K562 (cell line): ENCODE results near the gene PDLIM7. TPM values are rescaled to one million over a fixed set of nuclear protein-coding genes. Genes with fewer than 3 reads are reported as not detected.
A peak's percentile ranks its signal among the peaks of the same experiment; 100 is the strongest.

Experiments used
- DPF2 ChIP-seq: fragments of 450-650 bp; IDR thresholded peaks from 2 replicates; pipeline ENCODE4 v1.6.1; 2016
- FOXJ2 ChIP-seq: fragments of 200-800 bp; sonication (Bioruptor generic); IDR thresholded peaks from 2 replicates; pipeline ENCODE4 v1.6.1; 2016; ENCODE audit warnings: missing genetic modification characterization, missing compliant biosample characterization
- HMG20B ChIP-seq: fragments of 250-450 bp; sonication (Bioruptor Pico); IDR thresholded peaks from 2 replicates; pipeline ENCODE4 v1.5.0; 2021; ENCODE audit warnings: mild to moderate bottlenecking
- MECOM ChIP-seq: fragments of 250-450 bp; sonication (Bioruptor Pico); IDR thresholded peaks from 2 replicates; pipeline ENCODE4 v1.8.0; 2022; ENCODE audit warnings: inconsistent platforms
- NFE2L1 ChIP-seq: fragments of 450-650 bp; IDR thresholded peaks from 2 replicates; pipeline ENCODE4 v1.6.1; 2016; ENCODE audit warnings: missing genetic modification characterization, low read depth, mild to moderate bottlenecking, missing compliant biosample characterization, moderate library complexity, borderline replicate concordance
- PHTF2 ChIP-seq: fragments of 250-450 bp; sonication (Bioruptor Pico); IDR thresholded peaks from 2 replicates; pipeline ENCODE4 v1.5.0; 2021; ENCODE audit warnings: mild to moderate bottlenecking
- PRMT5 ChIP-seq: sonication (generic); formaldehyde crosslinking; IDR thresholded peaks from 2 replicates; pipeline ENCODE4 v1.5.0; 2020; ENCODE audit warnings: missing genetic modification reagents
- RCOR1 ChIP-seq, 2 experiments: IDR thresholded peaks; 2 replicates each; pipeline ENCODE4 v1.6.1; 2012; ENCODE audit warnings: low read depth in 2 of 2, low read length in 2 of 2, borderline replicate concordance in 1 of 2, improper control_type of control experiment in 1 of 2
- SIN3B ChIP-seq: fragments of 450-650 bp; IDR thresholded peaks from 2 replicates; pipeline ENCODE4 v1.6.1; 2017; ENCODE audit warnings: low read depth, mild to moderate bottlenecking, moderate library complexity
- TAF1 ChIP-seq: IDR thresholded peaks from 2 replicates; pipeline ENCODE4 v1.6.1; 2011; ENCODE audit warnings: mild to moderate bottlenecking, low read length, moderate library complexity; ENCODE audit not compliant: insufficient read depth, control insufficient read depth, severe bottlenecking; ENCODE audit errors: extremely low read depth
- TEAD1 ChIP-seq, 2 experiments: fragments of 450-650 bp in 1 of 2; sonication (generic) in 1 of 2; formaldehyde crosslinking; IDR thresholded peaks; 2 replicates each; pipeline versions ENCODE4 v1.4.0 to v1.8.0; 2020 to 2022; ENCODE audit warnings: mild to moderate bottlenecking in 2 of 2, missing genetic modification reagents in 1 of 2
- TRIM28 ChIP-seq: fragments of 450-650 bp; IDR thresholded peaks from 2 replicates; pipeline ENCODE4 v1.6.1; 2017
- WHSC1 ChIP-seq: IDR thresholded peaks from one replicate; pipeline ENCODE4 v1.6.1; 2012; ENCODE audit warnings: low read length, control low read depth, inconsistent platforms
- ZKSCAN1 ChIP-seq: fragments of 150-350 bp; IDR thresholded peaks from 2 replicates; pipeline ENCODE4 v1.6.1; 2016; ENCODE audit warnings: low read depth, low read length
- ZNF133 ChIP-seq: fragments of 250-450 bp; sonication (Bioruptor Pico); IDR thresholded peaks from 2 replicates; pipeline ENCODE4 v1.4.0; 2020; ENCODE audit warnings: mild to moderate bottlenecking
- ZNF263 ChIP-seq: sonication (generic); formaldehyde crosslinking; IDR thresholded peaks from 2 replicates; pipeline ENCODE4 v1.8.0; 2022; ENCODE audit warnings: mild to moderate bottlenecking, missing genetic modification reagents, borderline replicate concordance
- ZNF274 ChIP-seq: IDR thresholded peaks from 2 replicates; pipeline ENCODE4 v1.6.1; 2011; ENCODE audit warnings: low read depth, mild to moderate bottlenecking, low read length, moderate library complexity, borderline replicate concordance
- ZNF57 ChIP-seq: fragments of 450-650 bp; formaldehyde crosslinking; IDR thresholded peaks from 2 replicates; pipeline ENCODE4 v1.4.0; 2020; ENCODE audit warnings: mild to moderate bottlenecking, moderate library complexity
- ZNF766 ChIP-seq: fragments of 200-800 bp; sonication (Bioruptor generic); conservative IDR thresholded peaks from 2 replicates; pipeline ENCODE4 v1.6.1; 2016; ENCODE audit warnings: missing genetic modification characterization, missing compliant biosample characterization
- polyA plus RNA-seq, 8 experiments: library from polyadenylated mRNA; depleted of rRNA in 4 of 8; stranded (reverse) in 5 of 8; unstranded in 3 of 8; fragments of >200 nt; fragmentation: Nextera tagmentation in 2 of 8; fragmentation: Illumina TruSeq in 1 of 8; extraction: Ambion mirVana in 2 of 8; extraction: Trizol in 1 of 8; gene quantifications; 2 replicates each; pipeline versions ENCODE4 v1.2.1 to v1.2.3, GENCODE V29; 2011 to 2014; ENCODE audit warnings: inconsistent platforms in 1 of 8, missing spikeins in 1 of 8
- total RNA-seq, 7 experiments: library from RNA; depleted of rRNA in 6 of 7; stranded (reverse); fragments of >200 nt in 6 of 7; fragmentation: Illumina TruSeq in 2 of 7; extraction: Trizol in 2 of 7; gene quantifications; 2 replicates each; pipeline versions ENCODE4 v1.2.1 to v1.2.3, GENCODE V29; 2011 to 2021; ENCODE audit warnings: low replicate concordance in 1 of 7
- TF ChIP-seq, protein P1 (sequence below): sonication (generic); formaldehyde crosslinking; IDR thresholded peaks from 2 replicates; pipeline ENCODE4 v1.8.1; 2022; ENCODE audit warnings: missing genetic modification reagents
- TF ChIP-seq, protein P2 (sequence below): fragments of 250-450 bp; sonication (Bioruptor Pico); IDR thresholded peaks from 2 replicates; pipeline ENCODE4 v1.8.0; 2021; ENCODE audit warnings: borderline replicate concordance, mild to moderate bottlenecking, moderate library complexity; ENCODE audit not compliant: poor library complexity, severe bottlenecking
- TF ChIP-seq, protein P3 (sequence below): sonication (generic); formaldehyde crosslinking; IDR thresholded peaks from 2 replicates; pipeline ENCODE4 v1.8.0; 2022; ENCODE audit warnings: mild to moderate bottlenecking, missing genetic modification reagents
- TF ChIP-seq, protein P4 (sequence below): fragments of 200-800 bp; sonication (Bioruptor generic); IDR thresholded peaks from 2 replicates; pipeline ENCODE4 v1.6.1; 2017; ENCODE audit warnings: missing genetic modification characterization, missing compliant biosample characterization

The PDLIM7 gene
- total and polyA plus RNA-seq, 9 of the 15 experiments (the other 6 are each of a cell fraction or from before 2014, with no cell fraction given), result 2.1 to 124 (median 32.6) TPM

DNA sequence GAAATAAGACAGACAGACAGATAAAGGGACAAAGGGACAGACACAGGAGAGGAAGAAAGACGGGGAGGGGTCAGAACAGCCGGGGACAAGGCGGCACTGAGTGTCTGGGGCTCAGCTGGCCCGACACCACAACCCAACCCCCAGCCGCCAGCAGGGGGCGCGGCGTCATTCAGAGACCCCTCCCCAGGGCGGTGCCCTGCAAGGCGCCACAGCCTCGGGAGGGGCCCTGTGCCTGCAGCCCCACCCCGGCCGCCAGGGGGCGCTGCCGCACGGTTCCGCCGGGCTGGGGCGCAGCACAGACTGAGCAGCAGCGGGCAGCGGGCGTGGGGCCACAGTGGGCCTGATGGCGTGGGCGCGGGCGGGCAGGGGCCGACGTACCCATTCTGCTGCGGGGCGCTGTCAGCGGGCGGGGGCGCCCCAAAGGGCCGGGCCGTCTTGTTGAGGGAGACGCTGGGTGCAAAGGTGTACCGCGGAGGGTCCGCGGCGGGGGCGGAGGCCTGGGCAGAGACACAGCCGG lies 5.9 kb downstream of the PDLIM7 start (continued):
- TF ChIP-seq, protein P1, sequence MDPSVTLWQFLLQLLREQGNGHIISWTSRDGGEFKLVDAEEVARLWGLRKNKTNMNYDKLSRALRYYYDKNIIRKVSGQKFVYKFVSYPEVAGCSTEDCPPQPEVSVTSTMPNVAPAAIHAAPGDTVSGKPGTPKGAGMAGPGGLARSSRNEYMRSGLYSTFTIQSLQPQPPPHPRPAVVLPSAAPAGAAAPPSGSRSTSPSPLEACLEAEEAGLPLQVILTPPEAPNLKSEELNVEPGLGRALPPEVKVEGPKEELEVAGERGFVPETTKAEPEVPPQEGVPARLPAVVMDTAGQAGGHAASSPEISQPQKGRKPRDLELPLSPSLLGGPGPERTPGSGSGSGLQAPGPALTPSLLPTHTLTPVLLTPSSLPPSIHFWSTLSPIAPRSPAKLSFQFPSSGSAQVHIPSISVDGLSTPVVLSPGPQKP (CRISPR knock-in tag), result no peak
- TF ChIP-seq ZNF263 (CRISPR knock-in tag) (no peak), TAF1 (peak; percentile 22), ZNF766 (CRISPR knock-in tag) (no peak), TEAD1 (CRISPR knock-in tag; IDR thresholded peaks at IDR 0.05) (peak in 1 of 2 experiments; percentile 49; a peak in 1 of 4 replicates), PRMT5 (CRISPR knock-in tag) (no peak), PHTF2 (no peak), ZNF57 (CRISPR knock-in tag) (no peak), ZNF133 (no peak), NFE2L1 (no peak), ZNF274 (no peak), WHSC1 (no peak), RCOR1 (IDR thresholded peaks at IDR 0.05; ENCODE audit: borderline replicate concordance in 1 of 2, low read depth in 2 of 2, low read length in 2 of 2) (peak in 1 of 2 experiments; percentile 55; a peak in 3 of 4 replicates), ZKSCAN1 (peak; percentile 34; the same call in 1 of the 2 replicates), DPF2 (0 out of 2 replicates have a peak, but pooled peaks have one; percentile 27), MECOM (CRISPR knock-in tag) (no peak), FOXJ2 (tag) (no peak), TRIM28 (no peak), HMG20B (CRISPR knock-in tag) (no peak), SIN3B (0 out of 2 replicates have a peak, but pooled peaks have one; percentile 47)
- TF ChIP-seq, protein P2, sequence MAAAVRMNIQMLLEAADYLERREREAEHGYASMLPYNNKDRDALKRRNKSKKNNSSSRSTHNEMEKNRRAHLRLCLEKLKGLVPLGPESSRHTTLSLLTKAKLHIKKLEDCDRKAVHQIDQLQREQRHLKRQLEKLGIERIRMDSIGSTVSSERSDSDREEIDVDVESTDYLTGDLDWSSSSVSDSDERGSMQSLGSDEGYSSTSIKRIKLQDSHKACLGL (CRISPR knock-in tag), result no peak
- TF ChIP-seq, protein P3, sequence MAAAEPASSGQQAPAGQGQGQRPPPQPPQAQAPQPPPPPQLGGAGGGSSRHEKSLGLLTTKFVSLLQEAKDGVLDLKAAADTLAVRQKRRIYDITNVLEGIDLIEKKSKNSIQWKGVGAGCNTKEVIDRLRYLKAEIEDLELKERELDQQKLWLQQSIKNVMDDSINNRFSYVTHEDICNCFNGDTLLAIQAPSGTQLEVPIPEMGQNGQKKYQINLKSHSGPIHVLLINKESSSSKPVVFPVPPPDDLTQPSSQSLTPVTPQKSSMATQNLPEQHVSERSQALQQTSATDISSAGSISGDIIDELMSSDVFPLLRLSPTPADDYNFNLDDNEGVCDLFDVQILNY (CRISPR knock-in tag), result no peak
- TF ChIP-seq, protein P4, sequence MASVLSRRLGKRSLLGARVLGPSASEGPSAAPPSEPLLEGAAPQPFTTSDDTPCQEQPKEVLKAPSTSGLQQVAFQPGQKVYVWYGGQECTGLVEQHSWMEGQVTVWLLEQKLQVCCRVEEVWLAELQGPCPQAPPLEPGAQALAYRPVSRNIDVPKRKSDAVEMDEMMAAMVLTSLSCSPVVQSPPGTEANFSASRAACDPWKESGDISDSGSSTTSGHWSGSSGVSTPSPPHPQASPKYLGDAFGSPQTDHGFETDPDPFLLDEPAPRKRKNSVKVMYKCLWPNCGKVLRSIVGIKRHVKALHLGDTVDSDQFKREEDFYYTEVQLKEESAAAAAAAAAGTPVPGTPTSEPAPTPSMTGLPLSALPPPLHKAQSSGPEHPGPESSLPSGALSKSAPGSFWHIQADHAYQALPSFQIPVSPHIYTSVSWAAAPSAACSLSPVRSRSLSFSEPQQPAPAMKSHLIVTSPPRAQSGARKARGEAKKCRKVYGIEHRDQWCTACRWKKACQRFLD, result 0 out of 2 replicates have a peak, but pooled peaks have one; percentile 32
